Mesenchymal stem cell (in vitro differentiated cells and primary cell): ENCODE data around the gene ECPAS. TPM values are rescaled to one million over a fixed set of nuclear protein-coding genes. Genes with fewer than 3 reads are reported as not detected.

Experiments used
- DNase-seq: peaks from one replicate; pipeline ENCODE4 v3.0.0-alpha.2; 2013
- H2AFZ ChIP-seq: one replicate; pipeline ENCODE4 v1.6.1; 2013; ENCODE audit warnings: low read depth, mild to moderate bottlenecking, control low read depth, inconsistent platforms, low read length, moderate library complexity
- H2AK5ac ChIP-seq: 2 replicates; pipeline ENCODE4 v1.6.1; 2013; ENCODE audit warnings: low read length, moderate library complexity, mild to moderate bottlenecking, inconsistent platforms; ENCODE audit not compliant: severe bottlenecking
- H2BK120ac ChIP-seq: one replicate; pipeline ENCODE4 v1.6.1; 2013; ENCODE audit warnings: low read depth, mild to moderate bottlenecking, inconsistent platforms, low read length, moderate library complexity
- H2BK12ac ChIP-seq, 2 experiments: one replicate each; pipeline ENCODE4 v1.6.1; 2013; ENCODE audit warnings: inconsistent platforms in 2 of 2, low read length in 2 of 2, mild to moderate bottlenecking in 2 of 2, moderate library complexity in 2 of 2, control low read depth in 1 of 2
- H2BK15ac ChIP-seq: one replicate; pipeline ENCODE4 v1.6.1; 2013; ENCODE audit warnings: mild to moderate bottlenecking, low read depth, inconsistent platforms; ENCODE audit not compliant: poor library complexity, severe bottlenecking
- H2BK5ac ChIP-seq: 2 replicates; pipeline ENCODE4 v1.6.1; 2013; ENCODE audit warnings: low read depth, mild to moderate bottlenecking, low read length, control low read depth, inconsistent platforms; ENCODE audit not compliant: poor library complexity, severe bottlenecking
- H3K14ac ChIP-seq, 2 experiments: one replicate each; pipeline ENCODE4 v1.6.1; 2013; ENCODE audit warnings: inconsistent platforms in 2 of 2, low read length in 2 of 2, control low read depth in 1 of 2, mild to moderate bottlenecking in 1 of 2, moderate library complexity in 1 of 2
- H3K18ac ChIP-seq, 2 experiments: one replicate each; pipeline ENCODE4 v1.6.1; 2013; ENCODE audit warnings: inconsistent platforms in 2 of 2, low read length in 2 of 2, control low read depth in 1 of 2, low read depth in 1 of 2, mild to moderate bottlenecking in 1 of 2
- H3K23ac ChIP-seq, 2 experiments: one replicate each; pipeline ENCODE4 v1.6.1; 2013; ENCODE audit warnings: inconsistent platforms in 2 of 2, low read length in 2 of 2, mild to moderate bottlenecking in 2 of 2, moderate library complexity in 2 of 2, control low read depth in 1 of 2
- H3K27ac ChIP-seq: 2 replicates; pipeline ENCODE4 v1.5.1; 2013; ENCODE audit warnings: mild to moderate bottlenecking, moderate library complexity, low read length, control low read depth, inconsistent platforms; ENCODE audit not compliant: poor library complexity, severe bottlenecking
- H3K27me3 ChIP-seq, 2 experiments: 2 replicates each; pipeline versions ENCODE4 v1.6.1 to v1.7.0; 2013; ENCODE audit warnings: low read length in 2 of 2, mild to moderate bottlenecking in 2 of 2, moderate library complexity in 2 of 2, control low read depth in 1 of 2, inconsistent platforms in 1 of 2; ENCODE audit not compliant: control insufficient read depth in 1 of 2, insufficient read depth in 1 of 2
- H3K36me3 ChIP-seq, 2 experiments: 2 replicates each; pipeline versions ENCODE4 v1.6.1 to v1.7.0; 2013; ENCODE audit warnings: low read length in 2 of 2, control low read depth in 1 of 2, inconsistent platforms in 1 of 2, low read depth in 1 of 2, mild to moderate bottlenecking in 1 of 2; ENCODE audit not compliant: insufficient read depth in 2 of 2, control insufficient read depth in 1 of 2
- H3K4ac ChIP-seq, 2 experiments: one replicate each; pipeline ENCODE4 v1.6.1; 2013; ENCODE audit warnings: inconsistent platforms in 2 of 2, low read length in 2 of 2, mild to moderate bottlenecking in 2 of 2, moderate library complexity in 2 of 2, control low read depth in 1 of 2, low read depth in 1 of 2
- H3K4me1 ChIP-seq: 2 replicates; pipeline ENCODE4 v1.6.1; 2013; ENCODE audit warnings: low read depth, low read length, control low read depth; ENCODE audit not compliant: control insufficient read depth, insufficient read depth
- H3K4me2 ChIP-seq: 2 replicates; pipeline ENCODE4 v1.6.1; 2013; ENCODE audit warnings: low read length, mild to moderate bottlenecking, inconsistent platforms; ENCODE audit not compliant: poor library complexity, severe bottlenecking
- H3K4me3 ChIP-seq, 2 experiments: 2 replicates each; pipeline versions ENCODE4 v1.5.1 to v1.7.0; 2013; ENCODE audit warnings: low read length in 2 of 2, mild to moderate bottlenecking in 2 of 2, control low read depth in 1 of 2, low read depth in 1 of 2; ENCODE audit not compliant: insufficient read depth in 1 of 2
- H3K79me1 ChIP-seq: replicated peaks from 2 replicates; pipeline ENCODE4 v1.6.1; 2013; ENCODE audit warnings: mild to moderate bottlenecking, control low read depth, low read length, inconsistent platforms; ENCODE audit not compliant: poor library complexity, severe bottlenecking
- H3K9ac ChIP-seq: 2 replicates; pipeline ENCODE4 v1.7.0; 2013; ENCODE audit warnings: mild to moderate bottlenecking, low read length, moderate library complexity
- H3K9me3 ChIP-seq: 2 replicates; pipeline ENCODE4 v1.7.0; 2013; ENCODE audit warnings: mild to moderate bottlenecking, low read length; ENCODE audit not compliant: control insufficient read depth
- H4K8ac ChIP-seq: one replicate; pipeline ENCODE4 v1.6.1; 2013; ENCODE audit warnings: inconsistent platforms, mild to moderate bottlenecking, low read length, moderate library complexity
- H4K91ac ChIP-seq: one replicate; pipeline ENCODE4 v1.6.1; 2013; ENCODE audit warnings: mild to moderate bottlenecking, low read length, inconsistent platforms
- WGBS: methylation state at CpG from one replicate; pipeline ENCODE4 v1.1.7; 2013; ENCODE audit warnings: mixed read lengths; 5-methylcytosine and 5-hydroxymethylcytosine counted together
- small RNA-seq: library from polyadenylated mRNA; stranded (forward); fragments of <200 nt; extraction: miRNeasy Mini kit (QIAGEN cat#:217004); gene quantifications from one replicate; pipeline ENCODE3, GENCODE V24; 2013; ENCODE audit warnings: low read depth

Gene ECPAS

DNA sequence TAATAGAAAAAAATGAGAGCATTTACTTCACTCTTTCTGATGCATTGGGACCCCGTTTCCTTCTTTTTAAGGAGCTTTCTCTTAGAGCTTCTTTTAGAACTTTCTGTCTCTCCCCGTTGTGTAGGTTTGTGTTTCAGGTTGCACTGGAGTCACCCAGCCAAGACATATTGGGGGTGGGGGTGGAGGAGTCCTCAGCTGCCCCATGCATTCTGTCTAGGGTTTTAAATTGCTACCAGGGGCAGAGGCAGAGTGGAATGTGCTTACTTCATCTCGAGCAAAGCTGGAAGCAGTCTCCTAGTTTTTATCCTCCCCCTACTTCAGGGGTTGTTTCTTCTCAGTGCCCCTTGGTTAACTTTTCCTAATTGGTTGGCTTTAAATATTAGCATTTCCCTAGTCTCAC is 163.6 kb downstream of the ECPAS start:
- no peak overlapping the region for H3K9ac ChIP-seq
- no peak for DNase-seq
- WGBS = 92% methylated on average over 3 of the region's 3 CpGs
- no peak overlapping the region for H3K14ac ChIP-seq
- H2BK12ac ChIP-seq = no peak overlapping the region
- no peak overlapping the region for H2BK15ac ChIP-seq
- no peaks in the 10 kb centered on the region for H3K4me1 ChIP-seq
- no peak overlapping the region for H3K4me2 ChIP-seq
- H3K27ac ChIP-seq = no peak overlapping the region
- H3K4me3 ChIP-seq = no peak overlapping the region
- H3K79me1 ChIP-seq = no peaks in the 10 kb centered on the region
- no peak overlapping the region for H2AFZ ChIP-seq
- no peak overlapping the region for H3K23ac ChIP-seq
- no peaks in the 10 kb centered on the region for H3K27me3 ChIP-seq
- no peak overlapping the region for H4K91ac ChIP-seq
- H2BK5ac ChIP-seq = no peak overlapping the region
- H3K36me3 ChIP-seq = no peaks in the 10 kb centered on the region
- no peak overlapping the region for H4K8ac ChIP-seq
- no peak overlapping the region for H2AK5ac ChIP-seq
- no peak overlapping the region for H3K4ac ChIP-seq
- H3K18ac ChIP-seq = no peak overlapping the region
- H2BK120ac ChIP-seq = no peak overlapping the region
- no peaks in the 10 kb centered on the region for H3K9me3 ChIP-seq

DNA sequence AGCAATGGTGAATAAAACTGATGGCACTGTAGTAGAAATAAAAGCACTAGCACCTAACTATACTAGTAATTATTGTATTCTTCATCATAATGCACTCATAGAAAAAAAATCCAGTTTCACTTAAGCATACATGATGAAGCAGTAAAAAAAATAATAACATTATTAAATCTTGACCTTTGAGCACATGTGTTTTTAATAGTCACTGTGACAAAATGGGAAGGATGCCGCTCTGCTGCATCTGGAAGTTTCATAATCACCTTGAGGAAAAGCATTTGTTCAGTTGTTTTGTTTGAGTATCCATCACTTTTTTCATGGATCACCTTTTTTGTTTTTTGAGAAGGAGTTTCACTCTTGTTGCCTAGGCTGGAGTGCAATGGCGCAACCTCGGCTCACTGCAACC is 167.4 kb downstream of the ECPAS start:
- Histone ChIP-seq H3K27ac (no peak overlapping the region), H4K91ac (no peak overlapping the region), H2BK12ac (no peak overlapping the region), H4K8ac (no peak overlapping the region), H2BK120ac (no peak overlapping the region), H3K4me2 (no peak overlapping the region), H3K9ac (no peak overlapping the region), H2AFZ (no peak overlapping the region), H3K14ac (no peak overlapping the region), H3K79me1 (no peaks in the 10 kb centered on the region), H3K4me1 (no peaks in the 10 kb centered on the region), H3K9me3 (no peaks in the 10 kb centered on the region), H3K18ac (no peak overlapping the region), H3K4me3 (no peak overlapping the region), H3K4ac (no peak overlapping the region), H2AK5ac (no peak overlapping the region), H3K36me3 (no peaks in the 10 kb centered on the region), H2BK5ac (no peak overlapping the region), H2BK15ac (no peak overlapping the region), H3K27me3 (no peaks in the 10 kb centered on the region), H3K23ac (no peak overlapping the region)
- DNase-seq = no peak
- 94% methylated on average over 2 of the region's 3 CpGs for WGBS

Small RNA genes within 50 kb of the gene (small RNA-seq; reads per million reads assigned to genes)
- not detected for gene RNA5SP294
